HepG2 (cell line): Measurements from ENCODE around the gene PIH1D2. TPM values are rescaled to one million over a fixed set of nuclear protein-coding genes. Genes with fewer than 3 reads are reported as not detected.

Source experiments
- ATAC-seq: fragments of 200-7000 bp; cut with Tn5 transposase; 3 replicates; pipeline ENCODE4 v1.9.1; 2020; ENCODE audit warnings: mild to moderate bottlenecking, moderate library complexity
- BruUV-seq: library from RNA; stranded (reverse); fragments of 400-500 nt; replicated peaks from 2 replicates; lab custom pipeline; 2021; lab: Mats Ljungman, UMichigan
- CTCF ChIA-PET: fragments of 300-600 bp; formaldehyde crosslinking; extraction: SDS; loops from one replicate; lab custom pipeline; 2021; ENCODE audit warnings: low total read pairs, inconsistent platforms, low intra/inter-chr PET ratio; lab: Yijun Ruan, JAX
- POLR2A ChIA-PET: fragments of 350-600 bp; sonication (Branson Sonifier 250); formaldehyde crosslinking; loops from one replicate; lab custom pipeline; 2020; ENCODE audit warnings: antibody characterized with exemption, inconsistent platforms; lab: Yijun Ruan, JAX
- DNase-seq: peaks from one replicate; pipeline ENCODE4 v3.0.0-alpha.2; 2015; ENCODE audit warnings: low spot score
- FAIRE-seq: peaks from 3 replicates; lab custom pipeline; 2011; peaks lifted over from hg19 to GRCh38; lab: Jason Lieb, UNC
- H2AFZ ChIP-seq: one replicate; pipeline ENCODE4 v1.6.1; 2011; ENCODE audit warnings: low read length, inconsistent platforms
- H3K27ac ChIP-seq: fragments of 300-600 bp; 3 replicates; pipeline ENCODE4 v1.8.0; 2011; ENCODE audit warnings: mixed run types, mild to moderate bottlenecking, mixed read lengths, low read length, inconsistent platforms; ENCODE audit not compliant: insufficient read depth; ENCODE audit errors: extremely low read length
- H3K27me3 ChIP-seq, 2 experiments: fragments of 200-600 bp in 1 of 2; 2 replicates in 1 of 2; 3 replicates in 1 of 2; pipeline versions ENCODE4 v1.6.0 to v1.8.0; 2011; ENCODE audit warnings: low read length in 2 of 2, mild to moderate bottlenecking in 2 of 2, moderate library complexity in 2 of 2, inconsistent platforms in 1 of 2; ENCODE audit not compliant: insufficient read depth in 2 of 2, control insufficient read depth in 1 of 2
- H3K36me3 ChIP-seq, 2 experiments: fragments of 200-600 bp in 1 of 2; replicated peaks in 1 of 2; 2 replicates in 1 of 2; 3 replicates in 1 of 2; pipeline versions ENCODE4 v1.5.1 to v1.8.0; 2011; ENCODE audit warnings: low read length in 2 of 2, inconsistent platforms in 1 of 2; ENCODE audit not compliant: insufficient read depth in 2 of 2, control insufficient read depth in 1 of 2
- H3K4me1 ChIP-seq: 2 replicates; pipeline ENCODE4 v1.5.1; 2012; ENCODE audit warnings: low read length, inconsistent platforms; ENCODE audit not compliant: insufficient read depth
- H3K4me2 ChIP-seq: 2 replicates; pipeline ENCODE4 v1.6.0; 2011; ENCODE audit warnings: low read depth, low read length, inconsistent platforms
- H3K4me3 ChIP-seq, 3 experiments: fragments of 200-600 bp in 1 of 3; sonication (generic), shearing (Covaris generic) in 1 of 3; replicated peaks in 1 of 3; 2 replicates each; pipeline ENCODE4 v1.5.1; 2011 to 2016; ENCODE audit warnings: low read length in 3 of 3, inconsistent platforms in 2 of 3, low read depth in 2 of 3, mild to moderate bottlenecking in 2 of 3, control low read depth in 1 of 3, mixed read lengths in 1 of 3; ENCODE audit not compliant: insufficient read depth in 1 of 3
- H3K79me2 ChIP-seq: one replicate; pipeline ENCODE4 v1.6.1; 2011; ENCODE audit warnings: low read length, inconsistent platforms; ENCODE audit not compliant: insufficient read depth
- H3K9ac ChIP-seq: 2 replicates; pipeline ENCODE4 v1.6.0; 2011; ENCODE audit warnings: mild to moderate bottlenecking, low read depth, low read length, inconsistent platforms; ENCODE audit not compliant: insufficient read depth
- H3K9me3 ChIP-seq: 2 replicates; pipeline ENCODE4 v1.5.1; 2012; ENCODE audit warnings: mild to moderate bottlenecking, low read length
- H4K20me1 ChIP-seq: 2 replicates; pipeline ENCODE4 v1.6.0; 2011; ENCODE audit warnings: inconsistent platforms, mild to moderate bottlenecking, low read length, moderate library complexity; ENCODE audit not compliant: insufficient read depth
- CREB1 ChIP-seq, 2 experiments: fragments of 450-650 bp in 1 of 2; IDR thresholded peaks; 2 replicates each; pipeline ENCODE4 v1.6.1; 2016 to 2017; ENCODE audit warnings: control low read depth in 1 of 2, mild to moderate bottlenecking in 1 of 2, missing compliant biosample characterization in 1 of 2, missing genetic modification characterization in 1 of 2
- MAX ChIP-seq: IDR thresholded peaks from 2 replicates; pipeline ENCODE4 v1.6.1; 2012; ENCODE audit warnings: inconsistent platforms
- STAG1 ChIP-seq: sonication (generic); formaldehyde crosslinking; IDR thresholded peaks from 2 replicates; pipeline ENCODE4 v1.4.0; 2020; ENCODE audit warnings: missing genetic modification reagents
- TAF1 ChIP-seq: sonication (generic); formaldehyde crosslinking; IDR thresholded peaks from 2 replicates; pipeline ENCODE4 v1.4.0; 2020; ENCODE audit warnings: missing genetic modification reagents
- TFDP2 ChIP-seq: sonication (generic); formaldehyde crosslinking; IDR thresholded peaks from 2 replicates; pipeline ENCODE4 v1.4.0; 2020; ENCODE audit warnings: missing genetic modification reagents
- TP53 ChIP-seq: sonication (generic); formaldehyde crosslinking; conservative IDR thresholded peaks from 2 replicates; pipeline ENCODE4 v1.4.0; 2020; ENCODE audit warnings: missing genetic modification reagents
- XRCC5 ChIP-seq: fragments of 200-400 bp; formaldehyde crosslinking; optimal IDR thresholded peaks from 2 replicates; pipeline ENCODE3; 2017; ENCODE audit warnings: mild to moderate bottlenecking, low read length
- ZBED4 ChIP-seq: sonication (generic); formaldehyde crosslinking; IDR thresholded peaks from 2 replicates; pipeline ENCODE4 v1.4.0; 2020; ENCODE audit warnings: missing genetic modification reagents, borderline replicate concordance
- ZBTB26 ChIP-seq: IDR thresholded peaks from 2 replicates; pipeline ENCODE4 v1.6.1; 2016; ENCODE audit warnings: missing compliant biosample characterization, missing genetic modification reagents, borderline replicate concordance
- ZC3H4 ChIP-seq: sonication (generic); formaldehyde crosslinking; IDR thresholded peaks from 2 replicates; pipeline ENCODE4 v1.4.0; 2020; ENCODE audit warnings: missing genetic modification reagents, borderline replicate concordance
- ZNF550 ChIP-seq: sonication (generic); formaldehyde crosslinking; IDR thresholded peaks from 2 replicates; pipeline ENCODE4 v1.4.0; 2020; ENCODE audit warnings: mild to moderate bottlenecking, missing genetic modification reagents, borderline replicate concordance
- ZNF660 ChIP-seq: sonication (generic); formaldehyde crosslinking; IDR thresholded peaks from 2 replicates; pipeline ENCODE4 v1.5.1; 2020; ENCODE audit warnings: mild to moderate bottlenecking, low read depth, missing genetic modification reagents, borderline replicate concordance
- ZSCAN31 ChIP-seq: sonication (generic); formaldehyde crosslinking; IDR thresholded peaks from 2 replicates; pipeline ENCODE4 v1.5.0; 2020; ENCODE audit warnings: low read depth, mild to moderate bottlenecking, missing genetic modification reagents
- WGBS: methylation state at CpG from one replicate; pipeline ENCODE4 v1.1.6; 2017; ENCODE audit warnings: low lambda C conversion rate; 5-methylcytosine and 5-hydroxymethylcytosine counted together
- in situ Hi-C: cut with HindIII; loops from 2 replicates; pipeline ENCODE4 v1.10.0; 2017; ENCODE audit warnings: low pct_unique_long_range_greater_than_20kb; ENCODE audit not compliant: extremely low pct_ligation_motif_present
- intact Hi-C: fragments of 100-400 bp; cut with micrococcal nuclease; formaldehyde crosslinking; loops from one replicate; pipeline ENCODE4 v1.10.0; 2022; ENCODE audit not compliant: unreplicated experiment
- polyA plus RNA-seq, 8 experiments: library from polyadenylated mRNA; depleted of rRNA in 3 of 8; stranded (reverse) in 7 of 8; unstranded in 1 of 8; fragments of >200 nt; fragmentation: Illumina TruSeq in 4 of 8; extraction: Trizol in 4 of 8; gene quantifications; 2 replicates each; pipeline versions ENCODE4 v1.2.1 to v1.2.3, GENCODE V29; 2011 to 2016; ENCODE audit warnings: low read depth in 4 of 8, missing spikeins in 1 of 8, mixed read lengths in 1 of 8; ENCODE audit not compliant: insufficient read depth in 1 of 8
- total RNA-seq, 5 experiments: library from RNA; depleted of rRNA; stranded (reverse); fragments of >200 nt; fragmentation: Illumina TruSeq; extraction: Trizol; gene quantifications; 2 replicates each; pipeline ENCODE4 v1.2.3, GENCODE V29; 2016; ENCODE audit warnings: low read depth in 1 of 5

The PIH1D2 gene
- total and polyA plus RNA-seq, 2 of the 13 experiments (the other 11 are each of a cell fraction or from before 2014, with no cell fraction given), result 0.49 to 2.7 TPM

GRCh38 chr11:112086422-112087191, 12.8 kb upstream of the PIH1D2 start, which contains the start of the genes SDHD and TIMM8B (continued):
- TF ChIP-seq MAX (peak; percentile 73), ZBTB26 (CRISPR knock-in tag) (peak; percentile 71; the same call in 1 of the 2 replicates), TFDP2 (peak; percentile 60; the same call in 1 of the 2 replicates)

GRCh38 chr11:112085822-112086421, 12.1 kb upstream of the PIH1D2 start:
- Histone ChIP-seq H3K4me1 (peaks cover 34% of the 10 kb centered on the region), H3K9ac (peak overlapping the region; percentile 96), H2AFZ (no peak overlapping the region), H3K27me3 (no peaks in the 10 kb centered on the region; a peak in 1 of 5 replicates), H3K9me3 (no peaks in the 10 kb centered on the region), H3K4me2 (peak overlapping the region; percentile 91), H3K4me3 (peak overlapping the region; percentile 92 to 97 (median 97)), H3K79me2 (peaks cover 43% of the 10 kb centered on the region), H4K20me1 (no peaks in the 10 kb centered on the region), H3K36me3 (peaks cover 6 to 51% of the 10 kb centered on the region in 2 experiments), H3K27ac (peak overlapping the region; percentile 75)
- no peak for DNase-seq
- ChIA-PET POLR2A (interaction anchor here (0.5 to 1.9 kb wide), 11 partner anchors 9 to 214 kb away, joined by 3 to 7 read pairs (median 4); partner anchors contain the start of genes ALG9, DIXDC1, NKAPD1 and PIH1D2), CTCF (no interaction called here)
- intact Hi-C loops (no loop called here), in situ Hi-C loops (no loop called here)
- WGBS, result 1% methylated on average over 19 of the region's 19 CpGs
- BruUV-seq, result TSS peak; percentile 80
- FAIRE-seq, result no peak
- peak; percentile 38 for ATAC-seq
- TF ChIP-seq ZSCAN31 (CRISPR knock-in tag) (0 out of 2 replicates have a peak, but pooled peaks have one; percentile 1), CREB1 (IDR thresholded peaks at IDR 0.05) (no peak), CREB1 (CRISPR knock-in tag; IDR thresholded peaks at IDR 0.05) (no peak), ZBED4 (CRISPR knock-in tag) (0 out of 2 replicates have a peak, but pooled peaks have one; percentile 14), XRCC5 (peak; percentile 39), STAG1 (CRISPR knock-in tag) (no peak), ZNF660 (CRISPR knock-in tag) (no peak), ZC3H4 (CRISPR knock-in tag) (peak; percentile 37; the same call in 1 of the 2 replicates), TP53 (CRISPR knock-in tag) (no peak), TAF1 (no peak), ZNF550 (CRISPR knock-in tag) (no peak)
